H1 (cell line): ENCODE measurements around the gene TEAD2. TPM values are rescaled to one million over a fixed set of nuclear protein-coding genes. Genes with fewer than 3 reads are reported as not detected.
A peak's percentile ranks its signal among the peaks of the same experiment; 100 is the strongest.

ENCODE experiments used
- CTCF ChIA-PET: fragments of 300-600 bp; sonication (Branson Sonifier 250); formaldehyde crosslinking; loops from one replicate; lab custom pipeline; 2021; ENCODE audit not compliant: partially characterized antibody; lab: Charles Lee
- POLR2A ChIA-PET: fragments of 300-600 bp; sonication (Branson Sonifier 250); formaldehyde crosslinking; loops from one replicate; lab custom pipeline; 2021; ENCODE audit warnings: inconsistent platforms; ENCODE audit not compliant: partially characterized antibody; lab: Charles Lee
- DNase-seq, 2 experiments: peaks; one replicate each; pipeline versions ENCODE4 v3.0.0 to v3.0.0-alpha.2; 2010 to 2022; ENCODE audit warnings: low spot score in 2 of 2, low read depth in 1 of 2, mixed read lengths in 1 of 2
- FAIRE-seq: peaks from 2 replicates; lab custom pipeline; 2011; peaks lifted over from hg19 to GRCh38; lab: Jason Lieb, UNC
- H2AFZ ChIP-seq: 2 replicates; pipeline ENCODE4 v1.8.1; 2012; ENCODE audit warnings: low read length, inconsistent platforms
- H2AK5ac ChIP-seq: 2 replicates; pipeline ENCODE4 v1.6.1; 2013; ENCODE audit warnings: low read depth, low read length
- H2BK120ac ChIP-seq: replicated peaks from 2 replicates; pipeline ENCODE3; 2013; ENCODE audit warnings: low read depth, low read length, inconsistent platforms
- H2BK12ac ChIP-seq: 2 replicates; pipeline ENCODE4 v1.6.1; 2013; ENCODE audit warnings: low read depth, low read length
- H2BK15ac ChIP-seq: 2 replicates; pipeline ENCODE4 v1.6.1; 2013; ENCODE audit warnings: low read length
- H2BK20ac ChIP-seq: 2 replicates; pipeline ENCODE4 v1.6.1; 2013; ENCODE audit warnings: low read length
- H2BK5ac ChIP-seq: 2 replicates; pipeline ENCODE4 v1.6.1; 2013; ENCODE audit warnings: low read depth, low read length
- H3K14ac ChIP-seq: 2 replicates; pipeline ENCODE4 v1.6.1; 2013; ENCODE audit warnings: inconsistent platforms; ENCODE audit not compliant: insufficient read length
- H3K18ac ChIP-seq: 2 replicates; pipeline ENCODE4 v1.6.1; 2013; ENCODE audit warnings: low read length; ENCODE audit errors: extremely low read depth
- H3K23ac ChIP-seq: 2 replicates; pipeline ENCODE4 v1.6.1; 2013; ENCODE audit warnings: inconsistent platforms; ENCODE audit not compliant: insufficient read length
- H3K23me2 ChIP-seq: 2 replicates; pipeline ENCODE4 v1.6.1; 2013; ENCODE audit warnings: low read depth, low read length
- H3K27ac ChIP-seq: 2 replicates; pipeline ENCODE4 v1.6.1; 2011; ENCODE audit warnings: low read depth, low read length, inconsistent platforms
- H3K27me3 ChIP-seq, 4 experiments: replicated peaks in 1 of 4; 1 replicate in 1 of 4; 2 replicates in 3 of 4; pipeline versions ENCODE4 v1.6.1 to v1.8.1; 2011 to 2013; ENCODE audit warnings: low read length in 3 of 4, mild to moderate bottlenecking in 3 of 4, inconsistent platforms in 2 of 4, mixed read lengths in 2 of 4, moderate library complexity in 1 of 4; ENCODE audit not compliant: control insufficient read depth in 3 of 4, insufficient read depth in 3 of 4; ENCODE audit errors: extremely low read depth in 1 of 4
- H3K36me3 ChIP-seq, 4 experiments: 2 replicates each; pipeline versions ENCODE4 v1.6.1 to v1.8.1; 2011 to 2013; ENCODE audit warnings: mild to moderate bottlenecking in 4 of 4, low read length in 3 of 4, moderate library complexity in 2 of 4, control low read depth in 1 of 4, inconsistent platforms in 1 of 4; ENCODE audit not compliant: insufficient read depth in 4 of 4, control insufficient read depth in 2 of 4
- H3K4ac ChIP-seq: replicated peaks from 2 replicates; pipeline ENCODE3; 2013; ENCODE audit warnings: low read length, low read depth, mixed read lengths, inconsistent platforms; ENCODE audit not compliant: insufficient read length
- H3K4me1 ChIP-seq, 4 experiments: replicated peaks in 1 of 4; 1 replicate in 1 of 4; 2 replicates in 3 of 4; pipeline versions ENCODE4 v1.6.1 to v1.8.1; 2011 to 2013; ENCODE audit warnings: low read length in 3 of 4, inconsistent platforms in 2 of 4, mixed read lengths in 1 of 4; ENCODE audit not compliant: insufficient read depth in 4 of 4, control insufficient read depth in 3 of 4
- H3K4me2 ChIP-seq, 2 experiments: 2 replicates each; pipeline versions ENCODE4 v1.6.1 to v1.8.1; 2011 to 2013; ENCODE audit warnings: low read depth in 2 of 2, low read length in 2 of 2, control low read depth in 1 of 2, inconsistent platforms in 1 of 2, mild to moderate bottlenecking in 1 of 2; ENCODE audit not compliant: insufficient read depth in 1 of 2
- H3K4me3 ChIP-seq, 4 experiments: fragments of 200-600, 300-600 bp in 1 of 4; sonication (generic), shearing (Covaris generic), sonication (Bioruptor Twin) in 1 of 4; 2 replicates each; pipeline versions ENCODE4 v1.5.1 to v1.8.1; 2011 to 2016; ENCODE audit warnings: low read length in 4 of 4, low read depth in 3 of 4, control low read depth in 2 of 4, inconsistent platforms in 2 of 4, mild to moderate bottlenecking in 2 of 4, mixed read lengths in 1 of 4, moderate library complexity in 1 of 4; ENCODE audit not compliant: insufficient read depth in 2 of 4; ENCODE audit errors: extremely low read depth in 1 of 4
- H3K56ac ChIP-seq: replicated peaks from 2 replicates; pipeline ENCODE3; 2013; ENCODE audit warnings: low read depth, mild to moderate bottlenecking, mixed read lengths, low read length, inconsistent platforms; ENCODE audit not compliant: insufficient read length
- H3K79me1 ChIP-seq: 2 replicates; pipeline ENCODE4 v1.6.1; 2013; ENCODE audit warnings: low read depth, low read length, control low read depth
- H3K79me2 ChIP-seq, 2 experiments: 2 replicates each; pipeline versions ENCODE4 v1.6.1 to v1.8.1; 2012 to 2013; ENCODE audit warnings: low read length in 2 of 2, mild to moderate bottlenecking in 2 of 2, inconsistent platforms in 1 of 2; ENCODE audit not compliant: insufficient read depth in 2 of 2, control insufficient read depth in 1 of 2
- H3K9ac ChIP-seq, 4 experiments: replicated peaks in 1 of 4; 1 replicate in 1 of 4; 2 replicates in 3 of 4; pipeline versions ENCODE4 v1.6.1 to v1.8.1; 2011 to 2013; ENCODE audit warnings: low read depth in 3 of 4, low read length in 3 of 4, control low read depth in 2 of 4, mild to moderate bottlenecking in 2 of 4, moderate library complexity in 2 of 4, inconsistent platforms in 1 of 4; ENCODE audit errors: extremely low read depth in 1 of 4
- H3K9me3 ChIP-seq, 2 experiments: 2 replicates each; pipeline versions ENCODE4 v1.6.1 to v1.8.1; 2012 to 2013; ENCODE audit warnings: mild to moderate bottlenecking in 2 of 2, moderate library complexity in 2 of 2, control low read depth in 1 of 2, inconsistent platforms in 1 of 2, low read depth in 1 of 2, low read length in 1 of 2, mixed read lengths in 1 of 2; ENCODE audit not compliant: insufficient read depth in 2 of 2
- H4K20me1 ChIP-seq, 2 experiments: replicated peaks in 1 of 2; 2 replicates each; pipeline versions ENCODE3 to v1.8.1; 2011 to 2013; ENCODE audit warnings: inconsistent platforms in 2 of 2, low read length in 2 of 2, mild to moderate bottlenecking in 1 of 2; ENCODE audit not compliant: insufficient read depth in 2 of 2, control insufficient read depth in 1 of 2
- H4K5ac ChIP-seq: 2 replicates; pipeline ENCODE4 v1.6.1; 2013; ENCODE audit warnings: low read length, low read depth, mixed read lengths, inconsistent platforms; ENCODE audit not compliant: insufficient read length
- H4K8ac ChIP-seq: 2 replicates; pipeline ENCODE4 v1.8.0; 2013; ENCODE audit warnings: mild to moderate bottlenecking, moderate library complexity, low read length, inconsistent platforms; ENCODE audit not compliant: insufficient read depth; ENCODE audit errors: extremely low read depth
- H4K91ac ChIP-seq: replicated peaks from 2 replicates; pipeline ENCODE3; 2013; ENCODE audit warnings: low read length, mixed read lengths, inconsistent platforms; ENCODE audit not compliant: insufficient read length
- CREB1 ChIP-seq: IDR thresholded peaks from 2 replicates; pipeline ENCODE4 v1.6.1; 2012; ENCODE audit warnings: inconsistent platforms
- EP300 ChIP-seq, 2 experiments: IDR thresholded peaks; 1 replicate in 1 of 2; 2 replicates in 1 of 2; pipeline ENCODE4 v1.6.1; 2011 to 2012; ENCODE audit warnings: low read depth in 2 of 2, low read length in 2 of 2, mild to moderate bottlenecking in 2 of 2, borderline replicate concordance in 1 of 2, inconsistent platforms in 1 of 2, moderate library complexity in 1 of 2
- HDAC2 ChIP-seq, 2 experiments: fragments of 300-600 bp in 1 of 2; sonication (generic) in 1 of 2; IDR thresholded peaks; 2 replicates each; pipeline ENCODE4 v1.6.1; 2011 to 2012; ENCODE audit warnings: low read depth in 2 of 2, low read length in 2 of 2, mild to moderate bottlenecking in 2 of 2, moderate library complexity in 2 of 2, borderline replicate concordance in 1 of 2, inconsistent platforms in 1 of 2
- JUN ChIP-seq: IDR thresholded peaks from 2 replicates; pipeline ENCODE4 v1.6.1; 2011; ENCODE audit warnings: low read depth, mild to moderate bottlenecking, improper control_type of control experiment, low read length
- MAX ChIP-seq: IDR thresholded peaks from 2 replicates; pipeline ENCODE4 v1.6.1; 2012; ENCODE audit warnings: inconsistent platforms
- NANOG ChIP-seq: IDR thresholded peaks from 2 replicates; pipeline ENCODE4 v1.6.1; 2011; ENCODE audit warnings: low read length, low read depth, mild to moderate bottlenecking, inconsistent platforms; ENCODE audit not compliant: insufficient read depth, poor library complexity, severe bottlenecking
- PHF8 ChIP-seq: fragments of 200-600 bp; sonication (generic); conservative IDR thresholded peaks from 2 replicates; pipeline ENCODE4 v1.7.1; 2012; ENCODE audit warnings: low read depth, mild to moderate bottlenecking, inconsistent platforms, low read length, moderate library complexity
- POLR2A ChIP-seq, 2 experiments: IDR thresholded peaks; 1 replicate in 1 of 2; 2 replicates in 1 of 2; pipeline ENCODE4 v1.6.1; 2011; ENCODE audit warnings: low read depth in 2 of 2, low read length in 2 of 2, mild to moderate bottlenecking in 2 of 2; ENCODE audit errors: control extremely low read depth in 1 of 2
- RBBP5 ChIP-seq: IDR thresholded peaks from 2 replicates; pipeline ENCODE4 v1.7.1; 2012; ENCODE audit warnings: low read depth, mild to moderate bottlenecking, inconsistent platforms, low read length, moderate library complexity, borderline replicate concordance
- SP4 ChIP-seq: IDR thresholded peaks from 2 replicates; pipeline ENCODE4 v1.6.1; 2012; ENCODE audit warnings: low read length, inconsistent platforms
- TAF1 ChIP-seq: IDR thresholded peaks from 2 replicates; pipeline ENCODE4 v1.6.1; 2011; ENCODE audit warnings: mild to moderate bottlenecking, low read depth, low read length
- TBP ChIP-seq: IDR thresholded peaks from 2 replicates; pipeline ENCODE4 v1.6.1; 2011; ENCODE audit warnings: low read depth, low read length, improper control_type of control experiment
- WGBS, 2 experiments: shearing (Covaris generic) in 1 of 2; methylation state at CpG; one replicate each; pipeline versions ENCODE4 v1.1.6 to v1.1.7; 2013 to 2015; ENCODE audit warnings: low lambda C conversion rate in 2 of 2, mixed read lengths in 2 of 2, inconsistent platforms in 1 of 2, low coverage in 1 of 2, missing lambda C conversion rate in 1 of 2; ENCODE audit not compliant: insufficient replicate concordance in 2 of 2, insufficient coverage in 1 of 2, insufficient read length in 1 of 2; ENCODE audit errors: extremely low coverage in 1 of 2, missing lambda C conversion rate in 1 of 2; 5-methylcytosine and 5-hydroxymethylcytosine counted together
- polyA plus RNA-seq, 7 experiments: library from polyadenylated mRNA; depleted of rRNA in 3 of 7; stranded (reverse) in 5 of 7; unstranded in 2 of 7; fragments of >200 nt in 5 of 7; fragments of 200-250 nt in 2 of 7; gene quantifications; 1 replicate in 5 of 7; 2 replicates in 1 of 7; 4 replicates in 1 of 7; pipeline versions ENCODE4 v1.2.1 to v1.2.3, GENCODE V29; 2011 to 2013; ENCODE audit warnings: missing spikeins in 2 of 7, mixed read lengths in 2 of 7
- total RNA-seq: library from RNA; stranded (reverse); fragmentation: NEBNext Ultra II Directional; extraction: Animal tissue kit (Norgen Biotek cat#: 25700); gene quantifications from 2 replicates; pipeline ENCODE4 v1.2.1, GENCODE V29; 2021

The TEAD2 gene
- total and polyA plus RNA-seq, 2 of the 8 experiments (the other 6 are each of a cell fraction or from before 2014, with no cell fraction given): 87.6 to 146 TPM

GRCh38 chr19:49361438-49362047 is 673 bp downstream of the TEAD2 start:
- Histone ChIP-seq H3K56ac (peak overlapping the region; percentile 96), H4K5ac (peak overlapping the region; percentile 93), H2BK12ac (0 out of 2 replicates have a peak overlapping the region, but pooled peaks have one; percentile 50), H4K8ac (peak overlapping the region; percentile 96; the same call in 1 of the 2 replicates), H3K79me1 (peaks cover 10% of the 10 kb centered on the region), H3K27ac (peak overlapping the region; percentile 94), H3K9ac (peak overlapping the region; percentile 84 to 99 (median 97)), H2BK15ac (0 out of 2 replicates have a peak overlapping the region, but pooled peaks have one; percentile 81), H3K27me3 (no peaks in the 10 kb centered on the region), H3K9me3 (no peaks in the 10 kb centered on the region), H3K23me2 (peaks cover 8% of the 10 kb centered on the region; the same call in 1 of the 2 replicates), H3K4ac (peak overlapping the region; percentile 98), H2BK20ac (no peak overlapping the region), H3K4me2 (peak overlapping the region; percentile 79 to 91), H2AFZ (no peak overlapping the region), H4K91ac (peak overlapping the region; percentile 95), H2BK120ac (peak overlapping the region; percentile 67), H3K79me2 (peaks cover 3 to 33% of the 10 kb centered on the region in 2 experiments; a peak in 3 of 4 replicates), H3K18ac (peak overlapping the region; percentile 100), H3K4me1 (peaks cover 0 to 16% (median 9%) of the 10 kb centered on the region in 4 experiments; a peak in 5 of 7 replicates), H3K36me3 (peaks cover 18 to 33% (median 23%) of the 10 kb centered on the region in 4 experiments), H2BK5ac (peak overlapping the region; percentile 93), H4K20me1 (peaks cover 4 to 8% of the 10 kb centered on the region in 2 experiments), H3K23ac (no peak overlapping the region), H2AK5ac (peak overlapping the region; percentile 94; the same call in 1 of the 2 replicates), H3K14ac (no peak overlapping the region), H3K4me3 (peak overlapping the region; percentile 92 to 95 (median 93))
- 0% methylated on average over 18 of the region's 27 CpGs; no CpG with 5 or more reads in 1 of the 2 experiments for WGBS, 2 experiments
- ChIA-PET POLR2A (interaction anchor here (0.5 to 7.0 kb wide), 20 partner anchors 8 to 315 kb away, joined by 3 to 112 read pairs (median 3); partner anchors contain the start of gene SLC17A7), CTCF (interaction anchor here (0.7 to 1.5 kb wide), 3 partner anchors 12 to 68 kb away, joined by 3 to 4 read pairs (median 4); no protein-coding TSS in a partner anchor)
- DNase-seq: no peak
- FAIRE-seq: no peak
- TF ChIP-seq POLR2A (IDR thresholded peaks at IDR 0.05; ENCODE audit: control extremely low read depth in 1 of 2, low read depth in 2 of 2, low read length in 2 of 2) (peak; percentile 85 to 86), TBP (peak; percentile 36), NANOG (no peak), MAX (peak; percentile 42), JUN (no peak), CREB1 (peak; percentile 42), RBBP5 (no peak), TAF1 (peak; percentile 88), HDAC2 (IDR thresholded peaks at IDR 0.05; ENCODE audit: borderline replicate concordance in 1 of 2, low read depth in 2 of 2, low read length in 2 of 2) (no peak), PHF8 (no peak), EP300 (IDR thresholded peaks at IDR 0.05; ENCODE audit: borderline replicate concordance in 1 of 2, low read depth in 2 of 2, low read length in 2 of 2) (no peak), SP4 (peak; percentile 79)
